MM.1S (cell line): Measurements from ENCODE around the gene ILK.

ENCODE experiments used
- DNase-seq: peaks from one replicate; pipeline ENCODE4 v3.0.0-alpha.2; 2015
- H2AFZ ChIP-seq: fragments of 300-600 bp; sonication (generic); 2 replicates; pipeline ENCODE4 v1.6.0; 2016; ENCODE audit warnings: antibody characterized with exemption, low read length
- H3F3A ChIP-seq: fragments of 300-600 bp; sonication (generic); 2 replicates; pipeline ENCODE4 v1.6.1; 2016; ENCODE audit warnings: mild to moderate bottlenecking, antibody characterized with exemption, low read length, moderate library complexity, mixed read lengths; ENCODE audit not compliant: insufficient read depth
- H3K27ac ChIP-seq: fragments of 300-600 bp; sonication (generic); 2 replicates; pipeline ENCODE4 v1.5.1; 2016; ENCODE audit warnings: mild to moderate bottlenecking, low read length
- H3K27me3 ChIP-seq: fragments of 300-600 bp; sonication (generic); replicated peaks from 2 replicates; pipeline ENCODE4 v1.6.0; 2016; ENCODE audit warnings: low read length; ENCODE audit not compliant: insufficient read depth
- H3K36me3 ChIP-seq: fragments of 300-600 bp; sonication (generic); replicated peaks from 2 replicates; pipeline ENCODE4 v1.6.1; 2016; ENCODE audit warnings: mild to moderate bottlenecking, low read length, mixed read lengths; ENCODE audit not compliant: insufficient read depth
- H3K4me1 ChIP-seq: fragments of 300-600 bp; sonication (generic); 2 replicates; pipeline ENCODE4 v1.6.1; 2016; ENCODE audit warnings: low read length, mixed read lengths
- H3K4me2 ChIP-seq: fragments of 300-600 bp; sonication (generic); 2 replicates; pipeline ENCODE4 v1.6.0; 2016; ENCODE audit warnings: low read depth, low read length
- H3K4me3 ChIP-seq: fragments of 300-600 bp; sonication (generic); 2 replicates; pipeline ENCODE4 v1.5.1; 2016; ENCODE audit warnings: low read length, mixed read lengths
- H3K79me2 ChIP-seq: fragments of 300-600 bp; sonication (generic); 2 replicates; pipeline ENCODE4 v1.6.1; 2016; ENCODE audit warnings: mixed run types, low read length, mixed read lengths
- H3K9ac ChIP-seq: fragments of 300-600 bp; sonication (generic); 2 replicates; pipeline ENCODE4 v1.6.1; 2016; ENCODE audit warnings: low read length, mixed read lengths
- H3K9me2 ChIP-seq: fragments of 300-600 bp; sonication (generic); replicated peaks from 2 replicates; pipeline ENCODE4 v1.6.1; 2016; ENCODE audit warnings: mild to moderate bottlenecking, low read length, mixed read lengths; ENCODE audit not compliant: insufficient read depth
- H3K9me3 ChIP-seq: fragments of 300-600 bp; sonication (generic); replicated peaks from 2 replicates; pipeline ENCODE4 v1.6.1; 2016; ENCODE audit warnings: mild to moderate bottlenecking, low read length, mixed read lengths; ENCODE audit not compliant: insufficient read depth
- H4K20me1 ChIP-seq: fragments of 300-600 bp; sonication (generic); 2 replicates; pipeline ENCODE4 v1.6.1; 2016; ENCODE audit warnings: mild to moderate bottlenecking, low read length, moderate library complexity, mixed read lengths; ENCODE audit not compliant: insufficient read depth
- EZH2 ChIP-seq: fragments of 300-600 bp; sonication (generic); optimal IDR thresholded peaks from 2 replicates; pipeline ENCODE3; 2017; ENCODE audit warnings: low read depth, mild to moderate bottlenecking, antibody characterized with exemption, low read length, mixed read lengths
- EZH2phosphoT487 ChIP-seq: fragments of 300-600 bp; sonication (generic); IDR thresholded peaks from 2 replicates; pipeline ENCODE4 v1.6.1; 2018; ENCODE audit warnings: antibody characterized with exemption, low read length
- TF ChIP-seq, protein P1 (sequence below): fragments of 300-600 bp; sonication (generic); IDR thresholded peaks from 2 replicates; pipeline ENCODE4 v1.5.1; 2016; ENCODE audit warnings: antibody characterized with exemption, low read length, mixed read lengths

ILK gene

DNA sequence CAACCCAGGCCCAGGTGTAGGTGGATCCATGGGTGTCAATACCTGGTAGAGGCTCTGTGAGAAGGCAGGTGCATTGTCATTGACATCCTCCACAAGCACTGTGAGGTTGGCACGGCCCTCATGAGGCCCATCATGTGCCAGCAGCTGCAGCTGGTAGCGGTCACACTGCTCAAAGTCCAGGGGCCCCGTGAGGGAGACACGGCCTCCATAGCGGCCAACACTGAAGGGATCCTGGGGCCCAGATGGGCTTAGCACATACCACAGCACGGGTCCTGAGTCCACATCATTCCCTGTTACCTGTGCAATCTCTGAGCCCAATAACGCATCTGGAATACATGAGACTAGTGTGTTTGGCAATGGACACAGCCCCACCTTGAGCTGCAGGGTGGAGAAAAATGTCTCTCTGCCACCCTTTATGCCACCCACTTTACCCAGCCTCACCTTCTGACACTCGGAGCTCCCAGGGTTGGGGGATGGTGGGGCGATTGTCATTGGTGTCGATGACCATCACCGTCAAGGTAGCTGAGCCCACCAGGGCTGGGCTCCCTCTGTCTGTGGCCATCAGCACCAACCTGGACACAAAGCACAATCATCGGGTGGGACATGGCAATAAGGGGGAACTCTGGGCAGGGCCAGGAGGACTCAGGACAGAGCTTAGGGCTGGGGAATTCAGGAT lies 21.7 kb downstream of the ILK start:
- H4K20me1 ChIP-seq, result no peaks in the 10 kb centered on the region
- no peaks in the 10 kb centered on the region for H3K36me3 ChIP-seq
- no peaks in the 10 kb centered on the region for H3K27me3 ChIP-seq
- no peaks in the 10 kb centered on the region for H3F3A ChIP-seq
- TF ChIP-seq EZH2phosphoT487 (no peak), EZH2 (no peak)
- TF ChIP-seq, protein P1, sequence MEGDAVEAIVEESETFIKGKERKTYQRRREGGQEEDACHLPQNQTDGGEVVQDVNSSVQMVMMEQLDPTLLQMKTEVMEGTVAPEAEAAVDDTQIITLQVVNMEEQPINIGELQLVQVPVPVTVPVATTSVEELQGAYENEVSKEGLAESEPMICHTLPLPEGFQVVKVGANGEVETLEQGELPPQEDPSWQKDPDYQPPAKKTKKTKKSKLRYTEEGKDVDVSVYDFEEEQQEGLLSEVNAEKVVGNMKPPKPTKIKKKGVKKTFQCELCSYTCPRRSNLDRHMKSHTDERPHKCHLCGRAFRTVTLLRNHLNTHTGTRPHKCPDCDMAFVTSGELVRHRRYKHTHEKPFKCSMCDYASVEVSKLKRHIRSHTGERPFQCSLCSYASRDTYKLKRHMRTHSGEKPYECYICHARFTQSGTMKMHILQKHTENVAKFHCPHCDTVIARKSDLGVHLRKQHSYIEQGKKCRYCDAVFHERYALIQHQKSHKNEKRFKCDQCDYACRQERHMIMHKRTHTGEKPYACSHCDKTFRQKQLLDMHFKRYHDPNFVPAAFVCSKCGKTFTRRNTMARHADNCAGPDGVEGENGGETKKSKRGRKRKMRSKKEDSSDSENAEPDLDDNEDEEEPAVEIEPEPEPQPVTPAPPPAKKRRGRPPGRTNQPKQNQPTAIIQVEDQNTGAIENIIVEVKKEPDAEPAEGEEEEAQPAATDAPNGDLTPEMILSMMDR, result no peak
- no peak overlapping the region for H3K4me2 ChIP-seq
- no peak overlapping the region for H3K4me3 ChIP-seq
- H3K9ac ChIP-seq, result no peak overlapping the region
- H3K9me2 ChIP-seq, result no peaks in the 10 kb centered on the region
- H2AFZ ChIP-seq, result no peak overlapping the region
- peaks cover 17% of the 10 kb centered on the region for H3K4me1 ChIP-seq
- no peaks in the 10 kb centered on the region for H3K9me3 ChIP-seq
- no peak overlapping the region for H3K27ac ChIP-seq
- H3K79me2 ChIP-seq, result no peaks in the 10 kb centered on the region
- DNase-seq, result no peak

DNA sequence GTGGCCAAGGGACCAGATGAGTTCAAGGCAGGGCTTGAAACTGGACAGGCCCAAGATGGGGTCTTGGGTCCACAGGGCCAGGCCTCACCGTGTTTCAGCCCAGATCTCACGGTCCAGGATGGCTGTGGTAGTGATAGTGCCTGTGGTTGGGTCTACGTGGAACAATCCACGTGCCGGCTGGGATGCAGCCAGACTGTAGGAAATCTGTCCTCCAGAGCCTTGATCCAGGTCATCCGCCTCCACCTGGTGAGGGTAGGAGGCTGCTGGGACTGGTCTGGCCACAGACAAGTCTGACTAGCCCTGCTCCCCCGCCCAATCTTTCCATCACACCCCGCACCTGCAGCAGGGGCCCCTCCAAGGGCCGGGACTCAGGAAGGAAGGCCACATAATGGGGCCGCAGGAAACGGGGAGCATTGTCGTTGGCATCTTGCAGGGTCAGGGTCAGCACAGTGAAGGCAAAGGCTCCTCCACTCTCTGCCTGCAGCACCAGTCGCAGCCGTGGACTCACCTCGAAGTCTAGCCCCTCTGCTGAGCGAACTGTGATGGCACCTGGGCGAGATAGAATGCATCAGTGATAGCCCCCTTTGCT lies 22.4 kb downstream of the ILK start:
- Histone ChIP-seq H3F3A (no peaks in the 10 kb centered on the region), H3K9me3 (no peaks in the 10 kb centered on the region), H3K79me2 (no peaks in the 10 kb centered on the region), H3K27me3 (no peaks in the 10 kb centered on the region), H3K9ac (no peak overlapping the region), H3K4me3 (no peak overlapping the region), H3K36me3 (no peaks in the 10 kb centered on the region), H4K20me1 (no peaks in the 10 kb centered on the region), H2AFZ (no peak overlapping the region), H3K4me2 (no peak overlapping the region), H3K9me2 (no peaks in the 10 kb centered on the region), H3K4me1 (peaks cover 17% of the 10 kb centered on the region), H3K27ac (no peak overlapping the region)
- TF ChIP-seq, protein P1, result no peak
- no peak for TF ChIP-seq EZH2phosphoT487
- no peak for DNase-seq

DNA sequence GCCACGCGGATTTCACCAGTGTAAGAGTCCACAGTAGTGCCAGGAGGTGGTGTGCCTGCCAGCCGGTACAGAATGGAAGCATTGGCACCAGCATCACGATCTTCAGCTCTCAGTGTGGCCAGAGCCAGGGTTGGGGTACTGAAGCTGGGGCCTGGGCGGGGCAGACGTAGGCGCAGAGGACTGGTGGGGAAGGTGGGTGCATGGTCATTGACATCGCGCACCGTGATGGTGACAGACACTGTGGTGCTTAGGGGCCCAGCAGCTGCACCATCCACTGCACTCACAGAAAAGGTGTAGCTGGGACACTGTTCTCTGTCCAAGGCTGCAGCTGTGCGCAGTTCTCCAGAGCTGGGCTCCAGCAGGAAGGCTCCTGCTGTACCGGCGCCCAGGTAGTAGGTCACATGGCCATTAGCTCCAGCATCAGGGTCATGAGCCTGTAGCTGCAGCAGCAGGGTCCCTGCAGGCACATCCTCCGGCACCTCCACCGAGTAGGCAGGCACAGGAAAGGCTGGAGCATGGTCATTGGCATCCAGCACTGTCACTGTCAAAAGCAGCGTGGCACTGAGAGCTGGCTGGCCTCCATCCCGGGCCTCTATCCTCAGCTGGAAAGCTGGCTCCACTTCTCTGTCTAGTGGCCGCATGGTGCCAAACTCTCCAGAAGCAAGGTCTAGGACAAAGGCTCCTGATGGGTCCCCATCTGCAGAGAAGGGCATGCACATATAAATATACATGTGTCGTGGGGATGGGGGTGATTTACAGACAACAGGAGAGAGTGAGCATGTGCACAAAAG lies 23.6 kb downstream of the ILK start:
- Histone ChIP-seq H3K4me3 (peak overlapping the region; percentile 17; the same call in 1 of the 2 replicates), H3K9me3 (no peaks in the 10 kb centered on the region), H2AFZ (peak overlapping the region; percentile 47), H3K79me2 (no peaks in the 10 kb centered on the region), H3K27ac (no peak overlapping the region), H3K4me1 (peaks cover 13% of the 10 kb centered on the region), H3K36me3 (no peaks in the 10 kb centered on the region), H3F3A (no peaks in the 10 kb centered on the region), H4K20me1 (no peaks in the 10 kb centered on the region), H3K9ac (no peak overlapping the region), H3K9me2 (no peaks in the 10 kb centered on the region), H3K4me2 (peak overlapping the region; percentile 44), H3K27me3 (no peaks in the 10 kb centered on the region)
- DNase-seq, result no peak
- TF ChIP-seq EZH2phosphoT487 (no peak), EZH2 (no peak)
- TF ChIP-seq, protein P1, result no peak
